Measurements from ENCODE around the gene STAG1.

DNA sequence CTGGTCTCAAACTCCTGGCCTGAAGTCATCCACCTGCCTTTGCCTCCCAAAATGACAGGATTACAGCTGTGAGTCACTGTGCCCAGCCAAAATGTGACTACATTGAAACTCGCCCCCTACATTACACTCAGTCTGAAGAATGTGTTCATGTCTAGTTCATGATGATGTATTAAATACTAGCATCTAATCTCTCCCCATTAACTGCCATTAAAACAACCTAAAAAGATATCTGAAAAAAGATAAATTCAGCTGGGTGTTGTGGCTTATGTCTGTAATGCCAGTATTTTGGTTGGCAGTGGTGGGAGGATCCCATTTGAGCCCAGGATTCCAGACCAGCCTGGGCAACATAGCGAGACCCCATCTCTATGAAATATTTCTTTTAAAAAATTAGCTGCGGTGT lies 342.6 kb downstream of the STAG1 start:
- TF ChIP-seq HIC1 (tag by site-specific recombination; IDR thresholded peaks at IDR 0.05) (no peak), CTCF (tag by site-specific recombination; IDR thresholded peaks at IDR 0.05) (no peak), ZNF280C (tag by site-specific recombination; IDR thresholded peaks at IDR 0.05) (no peak), ELK4 (IDR thresholded peaks at IDR 0.05; ENCODE audit: borderline replicate concordance, low read depth, low read length) (no peak), ZBTB1 (tag by site-specific recombination; IDR thresholded peaks at IDR 0.05) (no peak), ZNF561 (tag by site-specific recombination; IDR thresholded peaks at IDR 0.05; ENCODE audit: borderline replicate concordance) (no peak)
- TF ChIP-seq, protein P1, sequence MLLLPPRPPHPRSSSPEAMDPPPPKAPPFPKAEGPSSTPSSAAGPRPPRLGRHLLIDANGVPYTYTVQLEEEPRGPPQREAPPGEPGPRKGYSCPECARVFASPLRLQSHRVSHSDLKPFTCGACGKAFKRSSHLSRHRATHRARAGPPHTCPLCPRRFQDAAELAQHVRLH (tag by site-specific recombination; IDR thresholded peaks at IDR 0.05) = no peak
